ENCODE data around the gene TPO.
A peak's percentile ranks its signal among the peaks of the same experiment; 100 is the strongest.

TPO gene

DNA sequence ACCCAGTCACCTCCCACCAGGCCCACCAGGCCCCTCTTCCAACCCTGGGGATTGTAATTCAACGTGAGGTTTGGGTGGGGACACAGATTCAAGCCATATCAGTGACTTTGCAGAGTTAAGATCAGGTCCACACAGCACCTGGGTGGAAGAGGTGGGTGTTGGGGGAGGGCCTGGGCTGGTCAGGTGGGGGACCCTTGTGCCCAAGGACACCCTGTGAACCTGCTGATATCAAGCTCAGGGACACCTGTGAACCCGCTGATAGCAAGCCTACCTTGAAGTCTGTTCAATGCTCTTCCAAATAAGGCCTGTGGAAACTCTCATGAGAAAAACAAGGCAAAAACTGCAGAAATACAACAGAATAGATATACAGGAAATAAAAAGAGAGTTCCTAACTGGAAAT lies 19.9 kb upstream of the TPO start:
- TF ChIP-seq, protein P1, sequence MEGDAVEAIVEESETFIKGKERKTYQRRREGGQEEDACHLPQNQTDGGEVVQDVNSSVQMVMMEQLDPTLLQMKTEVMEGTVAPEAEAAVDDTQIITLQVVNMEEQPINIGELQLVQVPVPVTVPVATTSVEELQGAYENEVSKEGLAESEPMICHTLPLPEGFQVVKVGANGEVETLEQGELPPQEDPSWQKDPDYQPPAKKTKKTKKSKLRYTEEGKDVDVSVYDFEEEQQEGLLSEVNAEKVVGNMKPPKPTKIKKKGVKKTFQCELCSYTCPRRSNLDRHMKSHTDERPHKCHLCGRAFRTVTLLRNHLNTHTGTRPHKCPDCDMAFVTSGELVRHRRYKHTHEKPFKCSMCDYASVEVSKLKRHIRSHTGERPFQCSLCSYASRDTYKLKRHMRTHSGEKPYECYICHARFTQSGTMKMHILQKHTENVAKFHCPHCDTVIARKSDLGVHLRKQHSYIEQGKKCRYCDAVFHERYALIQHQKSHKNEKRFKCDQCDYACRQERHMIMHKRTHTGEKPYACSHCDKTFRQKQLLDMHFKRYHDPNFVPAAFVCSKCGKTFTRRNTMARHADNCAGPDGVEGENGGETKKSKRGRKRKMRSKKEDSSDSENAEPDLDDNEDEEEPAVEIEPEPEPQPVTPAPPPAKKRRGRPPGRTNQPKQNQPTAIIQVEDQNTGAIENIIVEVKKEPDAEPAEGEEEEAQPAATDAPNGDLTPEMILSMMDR (IDR thresholded peaks at IDR 0.05; ENCODE audit: unreplicated experiment in 3 of 3) = no peak
- peaks cover 8% of the 10 kb centered on the region for H3K27me3 Mint-ChIP-seq (ENCODE audit: low read depth)
- H3K36me3 Mint-ChIP-seq (ENCODE audit: low read depth) = no peaks in the 10 kb centered on the region
- H3K4me1 Mint-ChIP-seq = peaks cover 12% of the 10 kb centered on the region
- H3K9me3 Mint-ChIP-seq = no peaks in the 10 kb centered on the region
- no peak overlapping the region for H3K27ac Mint-ChIP-seq
- no peak overlapping the region for H3K4me3 Mint-ChIP-seq

GRCh38 chr2:1394709-1395408 lies 18.4 kb upstream of the TPO start:
- TF ChIP-seq, protein P1 (IDR thresholded peaks at IDR 0.05; ENCODE audit: unreplicated experiment in 3 of 3) = no peak
- H3K27me3 Mint-ChIP-seq (ENCODE audit: low read depth) = peaks cover 9% of the 10 kb centered on the region
- H3K27ac Mint-ChIP-seq = peak overlapping the region; percentile 36 to 88 (median 59)
- peaks cover 15% of the 10 kb centered on the region for H3K4me1 Mint-ChIP-seq
- no peaks in the 10 kb centered on the region for H3K9me3 Mint-ChIP-seq
- H3K36me3 Mint-ChIP-seq (ENCODE audit: low read depth) = no peaks in the 10 kb centered on the region
- H3K4me3 Mint-ChIP-seq = no peak overlapping the region

- Mint-ChIP-seq H3K4me1 (peaks cover 16% of the 10 kb centered on the region), H3K27me3 (ENCODE audit: low read depth) (peaks cover 9% of the 10 kb centered on the region), H3K36me3 (ENCODE audit: low read depth) (no peaks in the 10 kb centered on the region), H3K4me3 (no peak overlapping the region), H3K9me3 (no peaks in the 10 kb centered on the region), H3K27ac (no peak overlapping the region)
- TF ChIP-seq, protein P1 (IDR thresholded peaks at IDR 0.05; ENCODE audit: unreplicated experiment in 3 of 3) = no peak
Observed at GRCh38 chr2:1397350-1397749, 15.9 kb upstream of the TPO start.

DNA sequence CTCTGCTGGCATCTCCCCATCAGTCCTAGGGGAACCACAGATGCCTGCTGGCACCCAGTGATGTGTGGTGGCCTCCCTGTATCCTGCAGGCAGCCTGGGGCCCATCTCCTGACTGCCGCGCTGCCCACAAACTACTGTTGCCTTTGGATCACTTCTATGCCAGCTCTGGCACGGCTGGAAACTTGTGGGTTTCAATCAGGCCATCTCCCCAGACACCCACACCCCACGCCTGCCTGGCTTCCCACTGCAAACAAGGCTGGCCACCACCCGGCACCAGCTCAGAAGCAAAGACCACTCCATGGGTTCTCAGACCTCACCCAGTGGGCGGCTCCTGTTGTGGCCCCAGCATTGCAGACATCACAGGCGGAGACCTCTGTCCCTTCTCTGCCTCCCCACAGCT lies 15.1 kb upstream of the TPO start:
- TF ChIP-seq, protein P1 (IDR thresholded peaks at IDR 0.05; ENCODE audit: unreplicated experiment in 3 of 3) = no peak
- Mint-ChIP-seq H3K9me3 (no peaks in the 10 kb centered on the region), H3K4me1 (peaks cover 16% of the 10 kb centered on the region), H3K36me3 (ENCODE audit: low read depth) (no peaks in the 10 kb centered on the region), H3K4me3 (no peak overlapping the region), H3K27ac (no peak overlapping the region), H3K27me3 (ENCODE audit: low read depth) (peaks cover 9% of the 10 kb centered on the region)

DNA sequence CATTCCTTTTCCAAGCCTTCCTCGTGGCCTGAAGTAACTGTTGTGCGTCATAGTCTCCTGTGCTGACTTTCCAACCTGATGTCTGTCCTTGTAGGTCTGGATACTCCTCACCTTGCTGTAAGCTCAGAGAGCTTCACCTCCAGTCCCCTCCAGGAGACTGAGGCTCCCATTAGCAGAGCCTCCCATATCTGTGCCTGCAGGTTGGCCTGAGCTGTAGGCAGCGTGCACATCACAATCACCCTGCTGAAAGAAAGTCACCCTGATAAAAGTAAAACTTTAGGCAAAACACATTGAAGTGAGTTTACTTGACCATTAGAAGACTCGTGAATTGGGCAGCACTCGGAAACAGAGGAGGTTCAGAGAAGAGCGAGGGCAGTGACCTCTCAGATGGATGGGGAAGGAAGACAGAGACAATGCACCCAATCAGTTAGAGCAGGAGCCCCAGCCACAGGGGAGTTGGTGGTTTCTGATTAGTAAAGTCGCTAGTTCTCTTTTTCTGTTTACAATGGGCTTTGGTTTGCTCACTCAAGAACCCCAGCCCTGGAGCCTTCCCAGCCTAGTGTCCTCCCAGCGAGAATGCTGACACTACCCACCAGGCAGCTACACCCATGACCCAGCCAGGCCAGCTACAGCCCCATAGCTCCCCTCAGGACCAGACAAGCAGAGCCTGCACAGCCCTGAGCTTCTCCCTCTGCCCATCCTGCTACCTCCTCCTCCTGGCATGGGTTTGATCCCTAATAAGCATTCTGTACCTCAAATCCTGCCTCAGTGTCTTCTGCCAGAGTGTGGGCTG lies 12.1 kb upstream of the TPO start:
- H3K4me3 Mint-ChIP-seq = no peak overlapping the region
- H3K27ac Mint-ChIP-seq = peak overlapping the region in 2 of 3 experiments; percentile 12 to 37
- H3K9me3 Mint-ChIP-seq = no peaks in the 10 kb centered on the region
- TF ChIP-seq, protein P1 (IDR thresholded peaks at IDR 0.05; ENCODE audit: unreplicated experiment in 3 of 3) = no peak
- H3K36me3 Mint-ChIP-seq (ENCODE audit: low read depth) = no peaks in the 10 kb centered on the region
- H3K4me1 Mint-ChIP-seq = peaks cover 4% of the 10 kb centered on the region
- H3K27me3 Mint-ChIP-seq (ENCODE audit: low read depth) = peaks cover 17% of the 10 kb centered on the region
